GM19035 (cell line): ENCODE measurements around the gene UBAC2.
"Not testable (repeated sequence)": the region's sequence is repeated elsewhere in the genome, so short reads cannot be mapped to it uniquely, and the experiment has no call there.

Source experiments
- ATAC-seq: cut with Tn5 transposase; IDR thresholded peaks from one replicate; pipeline ENCODE4 v1.9.1; 2021; ENCODE audit not compliant: unreplicated experiment

UBAC2 gene

DNA sequence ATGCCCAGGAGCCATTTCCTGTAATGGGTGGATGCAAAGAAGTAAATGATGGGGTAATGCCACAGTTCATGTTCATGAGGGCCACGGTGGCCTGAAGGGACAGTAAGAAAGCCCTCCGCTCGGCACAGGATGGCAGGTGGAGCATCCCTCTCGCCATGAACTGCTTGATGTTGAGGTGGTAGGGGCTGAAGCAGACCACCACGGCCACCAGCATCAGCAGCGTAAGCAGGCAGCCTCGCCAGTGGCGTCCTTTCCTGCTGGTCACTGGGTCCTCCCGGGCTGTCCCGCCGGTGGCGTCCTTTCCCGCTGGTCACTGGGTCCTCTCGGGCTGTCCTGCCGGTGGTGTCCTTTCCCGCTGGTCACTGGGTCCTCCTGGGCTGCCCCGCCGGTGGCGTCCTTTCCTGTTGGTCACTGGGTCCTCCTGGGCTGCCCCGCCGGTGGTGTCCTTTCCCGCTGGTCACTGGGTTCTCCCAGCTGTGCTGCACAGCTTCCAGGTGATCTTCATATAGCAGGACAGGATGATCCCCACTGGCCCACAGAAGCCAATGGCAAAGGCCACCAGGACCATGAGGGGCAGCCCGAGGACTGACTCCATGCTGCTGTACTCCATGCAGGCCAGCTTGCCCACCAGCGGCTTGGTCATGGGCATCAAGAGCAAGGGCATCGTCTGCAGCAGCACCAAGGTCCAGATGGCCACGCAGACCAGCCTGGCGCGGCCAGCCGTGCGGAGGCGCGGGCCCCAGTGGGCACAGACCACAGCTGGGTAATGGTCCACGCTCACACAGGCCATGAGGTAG lies 207.4 kb downstream of the UBAC2 start:
- no peak for ATAC-seq

DNA sequence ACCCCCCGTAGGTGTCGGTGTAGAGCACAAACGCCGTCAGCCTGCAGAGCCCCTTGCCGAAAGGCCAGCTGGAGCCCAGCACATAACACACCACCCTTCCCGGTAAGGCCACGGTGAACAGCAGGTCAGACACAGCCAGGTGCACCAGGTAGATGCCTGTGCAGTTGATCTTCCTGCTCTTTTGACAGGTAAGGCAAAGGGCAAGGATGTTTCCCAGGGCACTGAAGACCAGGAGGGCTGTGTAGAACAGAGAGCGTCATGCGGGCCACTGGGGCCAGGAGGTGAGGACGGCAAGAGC lies 208.0 kb downstream of the UBAC2 start:
- no peak for ATAC-seq

DNA sequence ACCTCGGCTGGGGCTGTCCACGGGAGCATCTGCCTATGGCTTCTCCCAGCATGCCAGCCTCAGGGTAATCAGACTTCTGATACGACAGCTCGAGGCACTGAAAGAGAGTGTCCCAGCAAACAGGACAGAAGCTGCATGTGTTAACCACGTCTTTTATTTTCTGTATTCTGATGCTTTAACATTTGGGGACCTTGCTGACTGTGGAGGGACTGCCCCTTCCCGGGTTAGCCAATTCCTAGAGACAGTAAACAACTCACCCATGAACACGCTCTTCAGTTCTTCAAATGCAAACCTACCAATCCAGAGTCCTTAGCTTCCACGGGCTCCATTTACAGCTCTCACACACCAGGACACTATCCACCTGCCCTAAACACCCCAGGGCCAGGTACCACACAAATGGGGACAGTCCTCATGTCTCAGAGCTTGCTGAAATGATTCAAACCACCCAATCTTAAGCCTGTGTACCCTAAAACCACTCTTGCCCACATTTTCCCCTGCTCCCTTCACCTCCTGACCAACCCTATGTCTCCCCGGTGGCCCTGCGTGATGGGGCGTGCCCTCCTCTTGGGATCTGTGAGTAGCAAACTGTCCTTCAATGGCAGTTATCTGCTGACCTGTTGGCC lies 208.9 kb downstream of the UBAC2 start:
- not testable (repeated sequence) for ATAC-seq

DNA sequence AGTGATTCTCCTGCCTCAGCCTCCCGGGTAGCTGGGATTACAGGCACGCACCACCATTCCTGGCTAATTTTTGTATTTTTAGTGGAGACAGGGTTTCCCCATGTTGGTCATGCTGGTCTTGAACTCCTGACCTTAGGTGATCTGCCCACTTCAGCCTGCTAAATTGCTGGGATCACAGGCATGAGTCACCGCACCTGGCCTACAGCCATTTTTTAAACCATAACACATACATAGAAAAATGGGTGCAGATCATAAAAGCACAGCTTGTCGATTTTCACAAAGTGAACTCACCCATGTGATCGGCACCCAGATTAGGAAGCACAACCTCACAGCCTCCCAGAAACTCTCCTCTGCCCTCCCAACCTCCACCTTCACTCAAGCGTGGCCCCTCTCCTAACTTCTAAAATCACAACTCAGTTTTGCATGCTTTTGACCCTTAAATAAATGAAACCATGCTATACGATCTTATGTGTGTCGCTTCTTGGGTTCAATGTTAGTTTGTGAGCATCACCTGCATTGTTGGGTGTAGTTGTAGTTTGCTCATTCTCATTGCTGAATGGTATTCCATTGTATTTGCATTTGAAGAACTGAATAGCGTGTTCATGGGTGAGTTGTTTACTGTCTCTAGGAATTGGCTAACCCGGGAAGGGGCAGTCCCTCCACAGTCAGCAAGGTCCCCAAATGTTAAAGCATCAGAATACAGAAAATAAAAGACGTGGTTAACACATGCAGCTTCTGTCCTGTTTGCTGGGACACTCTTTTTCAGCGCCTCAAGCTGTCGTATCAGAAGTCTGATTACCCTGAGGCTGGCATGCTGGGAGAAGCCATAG lies 210.2 kb downstream of the UBAC2 start:
- not testable (repeated sequence) for ATAC-seq

DNA sequence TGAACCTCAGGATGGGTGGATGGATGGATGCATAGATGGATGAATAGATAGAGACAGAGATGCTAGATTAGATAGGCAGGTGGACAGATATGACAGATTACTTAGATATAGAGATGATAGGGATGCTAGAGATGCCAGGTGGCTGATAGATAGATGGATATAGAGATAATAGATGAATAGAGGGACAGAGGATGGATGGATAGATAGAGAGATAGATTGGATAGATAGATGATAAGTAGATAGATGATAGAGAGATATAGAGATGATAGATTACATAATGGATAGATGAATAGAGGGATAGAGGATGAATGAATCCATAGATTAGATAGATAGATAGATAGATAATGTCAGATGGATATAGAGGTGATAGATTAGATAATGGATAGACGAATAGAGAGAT lies 212.2 kb downstream of the UBAC2 start:
- ATAC-seq = no peak

DNA sequence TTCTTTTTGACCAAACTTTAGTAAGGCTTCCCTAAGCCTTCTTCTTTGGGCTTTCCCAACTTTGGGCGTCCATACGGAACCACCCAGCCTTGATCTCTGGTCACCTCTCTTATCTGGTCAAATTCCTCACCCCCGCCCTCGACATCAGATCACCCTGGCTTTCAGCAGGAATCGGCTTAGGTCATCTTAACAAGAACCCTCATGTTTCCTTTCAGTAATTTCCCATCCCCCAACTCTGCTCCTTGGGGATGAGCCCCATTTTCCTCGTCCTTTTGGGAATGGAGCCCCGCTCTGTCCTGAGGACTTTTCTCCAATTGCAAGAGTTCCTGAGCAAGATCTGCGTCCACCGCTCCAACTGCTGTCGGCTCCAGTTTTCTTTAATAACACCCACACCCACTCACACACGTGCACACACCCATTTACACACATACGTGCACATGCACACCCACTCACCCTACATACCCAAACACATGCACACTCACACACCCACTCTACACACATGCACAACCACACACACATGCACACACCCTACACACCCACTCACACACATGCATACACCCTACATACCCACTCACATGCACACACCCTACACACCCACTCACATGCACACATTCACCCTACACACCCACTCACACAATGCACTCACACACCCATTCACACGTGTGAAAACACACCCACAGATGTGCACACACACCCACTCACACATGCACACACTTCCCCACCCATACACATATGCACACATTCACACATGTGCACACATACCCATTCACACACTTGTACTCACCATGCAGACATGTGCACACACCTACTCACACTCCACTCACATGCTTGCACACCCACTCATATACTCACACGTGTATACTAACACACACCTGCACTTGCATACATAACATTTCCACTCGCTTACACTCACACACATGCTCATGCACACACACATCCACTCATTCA lies 213.7 kb downstream of the UBAC2 start:
- ATAC-seq = no peak

DNA sequence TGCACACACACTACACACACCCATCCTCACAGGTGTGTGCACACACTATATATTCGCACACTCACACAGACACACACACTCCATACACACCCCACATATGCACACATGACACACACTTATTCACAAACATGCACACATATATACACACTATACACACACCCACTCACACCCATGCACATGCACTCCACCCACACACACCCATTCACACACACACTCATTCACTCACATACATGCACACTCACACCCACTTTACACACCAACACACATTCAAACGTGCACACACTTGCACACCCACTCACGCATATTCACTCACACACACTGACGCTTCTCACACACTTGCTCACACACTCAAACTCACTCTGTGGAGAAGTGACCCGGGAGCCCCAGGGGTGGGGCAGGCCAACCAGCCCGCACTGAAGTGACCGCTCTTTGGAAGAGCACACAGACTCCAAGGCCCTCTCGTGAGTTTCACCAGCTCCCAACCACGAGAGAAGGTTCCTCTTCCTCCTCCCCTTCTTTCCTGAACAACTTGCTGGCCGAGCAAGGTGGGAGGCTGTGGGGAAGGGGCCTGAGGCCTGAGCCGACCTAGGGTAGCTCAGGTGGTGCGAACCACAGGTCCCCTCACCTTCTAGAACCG lies 214.5 kb downstream of the UBAC2 start:
- no peak for ATAC-seq

DNA sequence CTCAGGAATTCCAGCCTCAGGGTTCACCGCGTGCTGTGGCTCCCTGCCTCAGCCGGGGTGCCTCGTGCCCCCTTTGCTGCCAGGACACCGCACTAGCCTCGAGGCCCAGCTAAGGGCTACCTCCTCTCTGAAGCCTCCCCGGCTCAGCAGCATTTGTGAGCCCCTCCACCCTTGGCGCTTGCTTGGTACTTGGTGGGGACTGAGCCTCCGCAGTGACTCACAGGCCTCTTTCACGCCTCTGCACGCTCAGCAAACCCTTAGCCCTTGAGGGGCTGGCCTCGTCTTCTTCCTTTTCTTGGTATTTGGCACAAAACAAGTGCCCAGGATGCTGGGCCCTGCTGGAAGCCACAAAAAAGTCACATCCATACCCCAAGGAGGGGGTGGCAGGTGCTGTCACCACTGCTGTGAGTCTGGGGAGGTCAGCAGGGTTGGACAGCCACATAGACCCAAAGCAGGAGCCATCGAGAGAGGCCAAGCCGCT lies 215.2 kb downstream of the UBAC2 start:
- no peak for ATAC-seq

DNA sequence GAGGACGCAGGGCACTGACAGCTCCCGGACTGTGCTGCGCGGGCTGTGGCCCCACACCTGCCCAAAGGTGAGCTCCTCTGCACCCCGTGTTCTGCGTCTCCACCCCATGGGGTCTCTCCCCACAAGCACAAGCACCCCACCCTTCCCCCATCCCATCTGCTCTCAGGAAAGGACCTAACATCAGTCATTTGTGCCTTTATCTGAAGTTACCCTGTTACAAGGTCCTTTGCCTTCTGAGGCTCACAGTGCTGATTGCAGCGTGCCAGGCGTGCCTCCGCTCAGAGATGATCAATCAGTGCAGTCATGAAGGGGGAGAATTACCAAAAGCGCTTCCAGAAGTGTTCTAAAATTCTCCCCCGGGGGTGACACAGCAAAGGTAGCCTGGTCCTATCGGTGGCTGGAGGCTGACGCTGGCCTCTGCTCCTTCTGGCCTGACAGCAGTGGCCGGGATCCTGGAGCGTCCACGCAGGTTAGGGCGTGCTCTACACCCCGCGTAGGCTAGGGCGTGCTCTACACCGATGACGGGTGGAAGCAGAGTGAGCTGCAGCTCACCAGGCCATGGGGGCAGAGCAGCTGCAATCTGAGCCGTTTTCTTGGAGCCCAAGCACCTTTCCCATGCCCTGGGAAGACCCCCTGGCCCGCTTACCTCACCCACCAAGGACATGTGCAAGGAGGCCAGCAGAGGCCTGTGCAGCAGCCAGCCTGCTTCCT lies 215.9 kb downstream of the UBAC2 start:
- no peak for ATAC-seq

DNA sequence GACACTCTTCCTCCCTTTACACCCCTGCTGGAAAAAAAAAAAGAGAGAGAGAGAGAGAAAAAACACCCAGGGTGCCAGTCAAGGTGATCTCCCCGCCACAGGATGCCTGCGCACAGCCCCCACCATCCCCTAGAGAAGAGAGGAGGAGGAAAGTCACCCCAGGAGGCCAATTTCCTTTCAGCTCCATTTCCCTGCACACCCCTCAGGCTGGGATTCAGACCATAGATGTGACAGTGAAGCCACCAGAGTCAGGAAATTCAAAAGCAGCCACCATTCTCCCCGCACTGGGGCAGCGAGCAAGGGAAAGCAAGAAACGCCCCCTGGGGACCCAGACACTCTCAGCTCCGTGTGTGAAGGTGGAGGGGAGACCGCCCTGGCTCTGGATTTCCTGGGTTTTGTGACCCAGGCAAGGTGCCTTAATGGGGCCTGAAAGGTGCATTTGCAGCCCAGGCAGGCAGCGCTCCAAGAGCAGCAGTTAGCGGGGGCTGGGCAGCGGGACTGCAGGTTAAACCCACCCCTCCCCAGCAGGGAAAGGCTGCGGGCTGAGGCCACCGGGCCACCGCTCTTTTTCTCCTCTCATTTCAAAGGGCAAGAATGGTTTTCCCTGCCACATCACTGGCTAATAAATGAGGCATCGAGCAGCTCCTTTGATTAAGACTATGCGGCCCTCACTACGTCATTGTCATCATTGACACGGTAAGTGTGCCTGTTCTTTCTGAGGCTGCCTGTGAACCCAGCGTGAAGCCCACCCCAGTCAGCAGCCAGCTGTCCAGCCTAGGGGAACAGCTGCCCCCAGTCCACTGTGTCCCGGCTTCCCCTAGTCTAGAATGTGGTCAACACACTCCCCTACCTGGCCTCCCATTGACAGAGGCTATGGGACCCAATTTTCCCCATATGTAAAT lies 216.8 kb downstream of the UBAC2 start:
- ATAC-seq = no peak

DNA sequence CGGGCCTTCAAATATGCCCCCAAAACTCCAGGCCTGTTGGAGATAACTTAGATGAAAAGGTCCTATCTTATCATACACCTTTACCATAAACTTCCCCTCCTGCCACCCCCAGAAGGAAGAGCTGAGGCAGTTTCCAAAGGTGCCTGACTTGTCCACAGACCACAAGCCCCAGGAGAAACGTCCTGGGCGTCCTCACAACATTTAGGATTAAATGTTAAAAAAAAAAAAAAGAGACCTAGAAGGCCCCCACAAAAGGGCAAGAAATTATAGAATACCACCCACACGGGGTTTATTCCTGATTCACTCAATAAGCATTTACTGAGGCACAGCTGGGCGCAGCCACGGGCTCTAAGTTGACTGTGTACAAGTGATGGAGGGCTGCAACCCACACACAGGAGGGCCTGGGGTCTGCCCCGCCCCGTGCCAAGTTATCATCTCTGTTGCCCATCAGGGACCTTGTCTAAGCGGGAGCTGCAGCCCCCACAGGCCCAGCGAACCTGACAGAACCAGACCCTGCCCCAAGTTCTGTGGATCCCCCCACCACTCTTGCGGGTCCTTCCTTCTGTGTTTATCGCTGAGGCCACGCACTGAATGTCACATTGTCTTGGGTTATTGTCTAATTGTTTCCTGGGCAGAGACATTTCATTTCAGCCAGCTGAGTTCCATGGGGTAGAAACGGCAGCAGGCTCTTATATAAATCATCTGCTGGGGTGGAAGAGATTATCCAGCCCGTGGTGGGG lies 217.6 kb downstream of the UBAC2 start:
- ATAC-seq = no peak

DNA sequence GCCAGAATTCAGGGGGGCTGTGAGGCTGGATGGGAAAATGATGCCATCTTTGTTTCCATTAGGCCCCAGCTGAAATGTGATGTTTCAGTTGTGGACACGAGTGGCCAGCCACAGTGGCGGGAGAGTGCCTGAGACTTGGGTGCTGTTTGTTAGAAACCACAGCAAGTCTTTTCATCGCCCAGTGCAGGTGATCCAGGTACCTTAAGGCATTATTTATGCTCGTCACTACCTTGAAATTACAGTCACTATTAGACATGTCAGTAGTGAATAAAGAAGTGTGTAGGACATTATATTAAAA lies 218.1 kb downstream of the UBAC2 start:
- no peak for ATAC-seq

DNA sequence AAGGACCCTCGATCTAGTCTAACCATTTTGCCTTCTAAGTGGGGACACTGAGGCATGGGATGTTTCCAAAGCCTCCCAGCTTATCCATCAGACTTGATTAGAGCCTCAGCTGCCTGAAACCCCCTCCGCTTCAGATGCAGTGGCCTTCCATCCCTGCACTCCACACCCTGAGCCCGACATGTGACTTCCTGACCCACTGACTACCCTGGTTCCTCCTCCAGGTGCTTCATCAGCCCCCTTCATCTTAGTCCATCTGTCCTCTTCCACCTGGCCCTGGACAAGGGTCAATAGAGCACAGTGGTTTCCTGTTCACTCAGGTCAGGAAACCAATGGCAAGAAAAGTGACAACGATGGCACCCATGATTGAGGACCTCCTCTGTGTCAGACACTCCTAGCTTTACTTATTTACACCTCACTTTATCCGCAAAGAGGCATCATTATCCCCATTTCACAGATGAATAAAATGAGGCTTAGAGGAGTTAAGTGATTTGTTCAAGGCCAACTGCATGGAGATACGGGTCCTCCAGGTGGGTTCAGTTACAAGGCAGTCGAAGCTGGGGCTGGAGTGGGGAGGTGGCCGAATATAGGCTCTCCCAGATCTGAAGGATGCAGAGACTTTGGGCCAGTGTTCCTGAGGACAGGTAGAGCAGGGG lies 219.1 kb downstream of the UBAC2 start:
- no peak for ATAC-seq

DNA sequence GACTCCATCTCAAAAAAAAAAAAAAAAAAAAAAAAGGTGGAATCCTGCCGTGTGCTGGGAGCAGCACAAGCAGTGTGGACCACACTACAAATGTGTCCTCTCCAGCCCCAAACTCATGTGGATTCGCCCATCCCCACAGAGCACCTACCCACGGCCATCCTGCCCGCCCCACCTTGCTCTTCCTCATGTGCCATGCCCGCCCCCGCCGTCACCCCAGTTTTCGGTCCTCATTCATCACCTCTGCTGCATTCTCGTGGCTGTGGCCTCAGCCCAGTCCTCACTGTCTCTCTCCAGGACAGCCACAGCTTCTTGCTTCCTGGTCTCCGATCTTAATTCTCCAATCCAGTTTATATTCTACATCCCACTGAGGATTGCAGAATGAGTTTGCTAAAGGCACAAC lies 220.6 kb downstream of the UBAC2 start:
- ATAC-seq = no peak

DNA sequence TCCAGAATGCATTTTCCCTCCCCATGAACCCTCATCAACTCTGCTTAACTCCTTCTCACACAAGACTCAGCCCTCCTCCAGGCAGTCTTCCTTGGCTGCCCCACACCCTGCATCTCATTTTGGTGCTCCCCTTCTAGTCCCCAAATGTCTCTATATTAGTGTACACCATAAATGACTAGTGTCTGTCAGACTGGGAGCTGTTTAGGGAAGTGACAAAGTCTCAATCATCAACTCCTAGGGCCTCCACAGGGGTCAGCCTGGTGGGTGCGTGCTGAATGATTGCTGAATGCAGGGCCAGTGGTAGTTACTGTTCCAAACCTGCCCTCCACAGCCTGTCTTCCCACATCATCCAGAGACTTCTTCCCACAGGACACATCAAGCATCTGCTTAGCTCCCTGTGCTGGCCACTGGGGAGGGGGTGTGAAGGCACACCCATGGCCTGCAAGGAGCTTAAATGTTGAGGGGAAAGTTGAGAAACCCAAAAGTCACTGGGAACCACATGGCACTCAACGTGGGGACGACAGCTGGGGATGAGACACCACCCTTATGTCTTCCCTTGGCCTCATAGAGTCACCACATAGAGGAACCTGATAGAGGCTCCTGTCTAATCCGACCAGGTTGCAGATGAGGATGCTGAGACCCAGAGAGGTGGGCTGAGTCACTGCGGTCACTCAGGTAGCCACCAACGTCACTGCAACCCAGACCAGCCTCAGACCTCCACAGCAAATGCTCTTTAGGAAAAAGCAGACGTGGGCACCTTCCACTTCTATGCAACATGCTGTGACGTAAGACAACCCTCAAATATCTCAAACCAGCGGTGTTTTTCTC lies 221.3 kb downstream of the UBAC2 start:
- ATAC-seq = no peak

DNA sequence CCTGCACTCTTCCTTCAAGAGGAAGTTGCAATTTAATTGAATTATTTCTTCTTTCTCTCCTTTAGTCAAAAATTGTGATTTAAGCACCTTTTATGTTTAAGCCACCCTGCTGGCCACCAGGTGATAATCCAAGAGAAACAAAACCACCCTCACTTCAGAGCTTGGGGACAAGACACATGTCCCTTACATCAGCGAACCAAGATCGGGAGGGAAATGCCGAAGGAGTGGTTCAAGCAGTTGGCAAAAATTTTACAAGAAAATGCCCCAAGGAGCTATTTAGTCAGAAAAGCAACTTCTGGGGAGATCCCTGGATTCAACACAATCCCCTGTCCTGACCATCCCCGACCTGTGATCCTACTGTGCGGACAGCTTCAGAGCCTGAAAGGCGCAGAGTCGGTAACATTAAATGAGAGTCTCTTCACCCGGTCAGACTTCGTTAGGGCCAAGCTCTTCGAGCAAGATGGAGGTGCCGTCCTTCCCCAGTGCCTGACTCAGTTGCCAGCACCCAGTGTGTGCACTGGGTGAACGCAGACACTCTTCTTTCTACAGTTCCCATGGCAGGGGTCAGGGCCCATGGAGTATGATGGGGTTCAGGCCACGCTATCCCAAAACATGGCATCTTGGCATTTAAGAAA lies 222.0 kb downstream of the UBAC2 start:
- ATAC-seq = no peak
